ENCODE measurements around the gene TSPO2. TPM values are rescaled to one million over a fixed set of nuclear protein-coding genes. Genes with fewer than 3 reads are reported as not detected.

The TSPO2 gene
- total and polyA plus RNA-seq, 2 of the 13 experiments (the other 11 are each of a cell fraction or from before 2014, with no cell fraction given) = 0.55 TPM; not detected in 1

GRCh38 chr6:41071923-41072835 lies 29.9 kb downstream of the TSPO2 start, which contains the start of gene OARD1 (continued):
- TF ChIP-seq FOXO1 (CRISPR knock-in tag; IDR thresholded peaks at IDR 0.05) (peak; percentile 29; the same call in 1 of the 2 replicates), TFAP4 (IDR thresholded peaks at IDR 0.05; ENCODE audit: borderline replicate concordance, low read depth) (no peak; the same call in 1 of the 2 replicates), ZBTB39 (CRISPR knock-in tag; IDR thresholded peaks at IDR 0.05) (no peak), ZNF350 (CRISPR knock-in tag; IDR thresholded peaks at IDR 0.05; ENCODE audit: borderline replicate concordance, low read depth) (peak; percentile 92), TOPORS (CRISPR knock-in tag; IDR thresholded peaks at IDR 0.05) (no peak), FOXJ3 (CRISPR knock-in tag; IDR thresholded peaks at IDR 0.05; ENCODE audit: borderline replicate concordance) (no peak), ONECUT2 (CRISPR knock-in tag; IDR thresholded peaks at IDR 0.05) (peak; percentile 29; the same call in 1 of the 2 replicates), ZSCAN20 (CRISPR knock-in tag; IDR thresholded peaks at IDR 0.05; ENCODE audit: borderline replicate concordance) (peak; percentile 82; the same call in 1 of the 2 replicates), MED1 (CRISPR knock-in tag; IDR thresholded peaks at IDR 0.05) (peak; percentile 51), ZNF432 (CRISPR knock-in tag; IDR thresholded peaks at IDR 0.05; ENCODE audit: borderline replicate concordance) (no peak), GLI4 (CRISPR knock-in tag; IDR thresholded peaks at IDR 0.05; ENCODE audit: borderline replicate concordance) (no peak), ZUFSP (CRISPR knock-in tag; IDR thresholded peaks at IDR 0.05; ENCODE audit: borderline replicate concordance) (no peak), ZNF609 (CRISPR knock-in tag; IDR thresholded peaks at IDR 0.05; ENCODE audit: borderline replicate concordance) (0 out of 2 replicates have a peak, but pooled peaks have one; percentile 41), HCFC1 (IDR thresholded peaks at IDR 0.05; ENCODE audit: low read depth, low read length) (peak; percentile 68)
- TF ChIP-seq, protein P1, sequence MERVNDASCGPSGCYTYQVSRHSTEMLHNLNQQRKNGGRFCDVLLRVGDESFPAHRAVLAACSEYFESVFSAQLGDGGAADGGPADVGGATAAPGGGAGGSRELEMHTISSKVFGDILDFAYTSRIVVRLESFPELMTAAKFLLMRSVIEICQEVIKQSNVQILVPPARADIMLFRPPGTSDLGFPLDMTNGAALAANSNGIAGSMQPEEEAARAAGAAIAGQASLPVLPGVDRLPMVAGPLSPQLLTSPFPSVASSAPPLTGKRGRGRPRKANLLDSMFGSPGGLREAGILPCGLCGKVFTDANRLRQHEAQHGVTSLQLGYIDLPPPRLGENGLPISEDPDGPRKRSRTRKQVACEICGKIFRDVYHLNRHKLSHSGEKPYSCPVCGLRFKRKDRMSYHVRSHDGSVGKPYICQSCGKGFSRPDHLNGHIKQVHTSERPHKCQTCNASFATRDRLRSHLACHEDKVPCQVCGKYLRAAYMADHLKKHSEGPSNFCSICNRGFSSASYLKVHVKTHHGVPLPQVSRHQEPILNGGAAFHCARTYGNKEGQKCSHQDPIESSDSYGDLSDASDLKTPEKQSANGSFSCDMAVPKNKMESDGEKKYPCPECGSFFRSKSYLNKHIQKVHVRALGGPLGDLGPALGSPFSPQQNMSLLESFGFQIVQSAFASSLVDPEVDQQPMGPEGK (CRISPR knock-in tag; IDR thresholded peaks at IDR 0.05) = peak; percentile 29; the same call in 1 of the 2 replicates

Data from HepG2 (cell line).